IPS-20b (cell line): Measurements from ENCODE around the gene IQCE.

ENCODE experiments used
- H3K27ac ChIP-seq: one replicate; pipeline ENCODE4 v1.5.1; 2013; ENCODE audit warnings: low read length
- H3K27me3 ChIP-seq: 2 replicates; pipeline ENCODE4 v1.6.1; 2013; ENCODE audit warnings: mild to moderate bottlenecking, low read length, inconsistent platforms; ENCODE audit not compliant: insufficient read depth
- H3K36me3 ChIP-seq: 2 replicates; pipeline ENCODE4 v1.6.1; 2013; ENCODE audit warnings: low read depth, mild to moderate bottlenecking, inconsistent platforms, low read length, moderate library complexity; ENCODE audit not compliant: insufficient read depth
- H3K4me1 ChIP-seq: 2 replicates; pipeline ENCODE4 v1.6.1; 2013; ENCODE audit warnings: mild to moderate bottlenecking, control low read depth, inconsistent platforms, low read length, moderate library complexity; ENCODE audit not compliant: insufficient read depth
- H3K4me3 ChIP-seq: 2 replicates; pipeline ENCODE4 v1.5.1; 2013; ENCODE audit warnings: mild to moderate bottlenecking, low read length, inconsistent platforms
- H3K9ac ChIP-seq: 2 replicates; pipeline ENCODE4 v1.6.1; 2013; ENCODE audit warnings: low read depth, mild to moderate bottlenecking, inconsistent platforms, low read length, moderate library complexity
- H3K9me3 ChIP-seq: 2 replicates; pipeline ENCODE4 v1.6.1; 2013; ENCODE audit warnings: mild to moderate bottlenecking, low read depth, low read length, inconsistent platforms; ENCODE audit not compliant: insufficient read depth

Gene IQCE

DNA sequence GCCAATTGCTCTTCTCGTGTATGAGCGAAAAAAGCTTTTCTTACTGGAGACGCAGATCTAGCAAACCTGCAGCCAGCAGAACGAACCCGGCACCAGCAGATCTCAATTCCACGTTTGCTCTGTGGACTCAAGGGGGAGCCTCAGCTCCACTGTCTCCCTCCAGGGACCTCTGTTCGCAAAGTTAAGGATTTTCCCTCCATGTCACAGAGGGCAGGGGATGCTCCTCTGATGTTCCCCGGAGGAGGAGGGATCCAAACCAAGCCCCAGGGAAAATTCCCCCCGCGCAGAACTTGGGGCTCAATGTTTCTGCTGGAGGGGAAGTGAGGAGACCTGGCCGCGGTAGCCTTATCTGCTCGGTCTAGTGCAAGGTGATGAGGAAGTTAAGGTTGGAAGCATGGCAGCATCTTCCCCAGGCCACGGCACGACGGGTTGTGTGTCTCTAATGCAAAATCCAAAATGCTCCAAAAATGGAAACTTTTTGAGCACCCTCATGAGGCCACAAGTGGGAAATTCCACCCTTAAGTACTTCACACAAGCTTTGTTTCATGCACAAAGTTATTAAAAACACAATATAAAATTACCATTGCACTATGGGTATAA is 9.0 kb downstream of the IQCE start:
- no peaks in the 10 kb centered on the region for H3K36me3 ChIP-seq
- H3K4me3 ChIP-seq = no peak overlapping the region
- H3K27me3 ChIP-seq = no peaks in the 10 kb centered on the region
- H3K9me3 ChIP-seq = no peaks in the 10 kb centered on the region
- no peak overlapping the region for H3K9ac ChIP-seq
- H3K27ac ChIP-seq = no peak overlapping the region
- H3K4me1 ChIP-seq = no peaks in the 10 kb centered on the region

DNA sequence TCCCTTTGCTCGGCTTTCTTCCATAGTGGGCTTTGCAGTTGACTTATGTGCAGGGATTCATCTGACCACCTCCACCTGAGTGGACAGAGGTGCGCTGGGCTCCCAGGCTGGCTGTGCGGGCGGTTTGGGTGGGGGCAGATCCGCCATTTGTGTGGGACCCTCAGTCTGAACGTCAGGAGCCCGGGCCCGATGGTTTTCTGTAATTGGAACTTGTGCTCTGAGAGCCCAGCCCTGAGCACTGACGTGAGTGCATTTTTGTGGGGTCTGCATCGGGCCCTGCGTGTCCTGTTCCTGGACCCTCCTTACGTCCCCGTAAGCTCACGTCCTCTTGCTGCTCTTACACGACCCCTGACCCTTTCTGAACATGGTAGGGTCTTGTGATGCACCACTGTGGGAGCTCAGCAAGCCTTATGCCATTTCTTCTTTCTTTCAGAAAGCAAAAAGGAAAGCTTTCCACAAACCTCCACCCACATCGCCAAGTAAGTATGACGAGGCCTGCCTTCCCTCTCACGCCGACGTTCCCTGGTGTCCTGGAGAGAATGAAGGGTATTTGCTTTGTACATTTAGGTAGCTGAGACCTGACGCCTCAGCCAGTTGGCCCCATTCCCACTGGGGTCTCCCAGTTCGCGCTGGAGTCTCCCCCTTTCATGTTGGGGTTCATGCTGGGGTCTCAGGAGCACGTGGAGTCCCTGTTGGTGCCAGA is 9.9 kb downstream of the IQCE start:
- Histone ChIP-seq H3K27ac (no peak overlapping the region), H3K9me3 (no peaks in the 10 kb centered on the region), H3K4me1 (no peaks in the 10 kb centered on the region), H3K36me3 (no peaks in the 10 kb centered on the region), H3K4me3 (no peak overlapping the region), H3K27me3 (no peaks in the 10 kb centered on the region), H3K9ac (no peak overlapping the region)

DNA sequence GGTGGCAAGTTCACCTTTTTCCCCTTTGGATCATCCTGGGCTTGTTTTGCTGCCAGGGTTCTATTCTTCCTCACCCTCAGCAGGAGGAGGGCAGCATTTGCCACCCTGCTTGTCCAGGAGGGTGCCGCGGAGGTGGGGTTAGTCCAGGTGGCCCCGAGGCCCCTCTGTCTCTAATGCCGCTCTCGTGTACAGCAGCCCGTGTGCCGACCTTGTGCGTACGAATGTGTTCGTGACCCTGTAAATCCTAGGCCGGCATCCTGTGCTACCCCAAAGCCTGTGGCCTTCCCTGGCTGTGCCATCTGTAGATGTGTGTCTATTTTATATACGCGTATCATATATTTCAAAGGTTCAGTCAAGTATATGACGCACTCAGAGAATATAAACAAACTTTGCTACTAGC is 10.6 kb downstream of the IQCE start:
- Histone ChIP-seq H3K4me3 (no peak overlapping the region), H3K36me3 (no peaks in the 10 kb centered on the region), H3K4me1 (no peaks in the 10 kb centered on the region), H3K9me3 (no peaks in the 10 kb centered on the region), H3K9ac (no peak overlapping the region), H3K27me3 (no peaks in the 10 kb centered on the region), H3K27ac (no peak overlapping the region)

DNA sequence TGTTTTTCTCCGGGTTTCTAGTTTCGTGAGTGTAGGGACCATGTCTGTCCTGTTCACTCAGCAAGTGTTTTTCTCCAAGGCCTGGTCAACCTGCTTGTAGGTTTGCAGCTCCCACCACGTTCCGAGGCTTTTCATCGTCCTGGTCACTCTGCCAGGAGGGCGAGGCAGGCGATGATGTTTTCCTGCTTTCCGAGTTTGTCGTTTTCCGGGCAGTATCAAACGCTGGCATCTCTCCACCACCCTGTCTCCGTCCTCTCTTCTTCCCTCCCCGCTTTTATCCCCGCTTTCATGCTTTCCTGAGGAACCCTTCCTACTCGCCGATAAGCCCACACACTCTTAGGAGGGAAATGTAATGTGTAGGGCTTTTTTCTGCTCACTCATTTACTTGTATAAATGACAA is 11.2 kb downstream of the IQCE start:
- no peak overlapping the region for H3K27ac ChIP-seq
- H3K4me3 ChIP-seq = no peak overlapping the region
- no peaks in the 10 kb centered on the region for H3K4me1 ChIP-seq
- no peaks in the 10 kb centered on the region for H3K27me3 ChIP-seq
- H3K9ac ChIP-seq = no peak overlapping the region
- no peaks in the 10 kb centered on the region for H3K9me3 ChIP-seq
- H3K36me3 ChIP-seq = no peaks in the 10 kb centered on the region

DNA sequence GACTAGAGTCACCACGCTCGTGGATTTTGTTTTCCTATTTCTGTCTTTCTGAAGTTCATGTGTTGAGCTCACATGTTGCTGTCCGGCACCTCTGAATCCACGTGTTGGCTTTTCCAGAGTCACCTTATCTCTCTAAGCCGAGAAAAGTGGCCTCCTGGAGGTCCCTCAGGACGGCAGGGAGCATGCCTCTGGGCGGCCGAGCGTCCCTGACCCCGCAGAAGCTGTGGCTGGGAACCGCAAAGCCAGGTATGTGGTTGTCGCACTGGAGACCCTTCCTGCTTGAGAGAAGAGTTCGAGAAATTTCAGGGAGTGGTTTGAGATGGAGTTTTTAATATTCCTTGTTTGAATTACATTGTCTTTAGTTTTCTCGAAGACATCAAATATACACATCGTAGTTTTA is 12.6 kb downstream of the IQCE start:
- Histone ChIP-seq H3K36me3 (no peaks in the 10 kb centered on the region), H3K27ac (no peak overlapping the region), H3K9ac (no peak overlapping the region), H3K4me3 (no peak overlapping the region), H3K9me3 (no peaks in the 10 kb centered on the region), H3K27me3 (no peaks in the 10 kb centered on the region), H3K4me1 (no peaks in the 10 kb centered on the region)

DNA sequence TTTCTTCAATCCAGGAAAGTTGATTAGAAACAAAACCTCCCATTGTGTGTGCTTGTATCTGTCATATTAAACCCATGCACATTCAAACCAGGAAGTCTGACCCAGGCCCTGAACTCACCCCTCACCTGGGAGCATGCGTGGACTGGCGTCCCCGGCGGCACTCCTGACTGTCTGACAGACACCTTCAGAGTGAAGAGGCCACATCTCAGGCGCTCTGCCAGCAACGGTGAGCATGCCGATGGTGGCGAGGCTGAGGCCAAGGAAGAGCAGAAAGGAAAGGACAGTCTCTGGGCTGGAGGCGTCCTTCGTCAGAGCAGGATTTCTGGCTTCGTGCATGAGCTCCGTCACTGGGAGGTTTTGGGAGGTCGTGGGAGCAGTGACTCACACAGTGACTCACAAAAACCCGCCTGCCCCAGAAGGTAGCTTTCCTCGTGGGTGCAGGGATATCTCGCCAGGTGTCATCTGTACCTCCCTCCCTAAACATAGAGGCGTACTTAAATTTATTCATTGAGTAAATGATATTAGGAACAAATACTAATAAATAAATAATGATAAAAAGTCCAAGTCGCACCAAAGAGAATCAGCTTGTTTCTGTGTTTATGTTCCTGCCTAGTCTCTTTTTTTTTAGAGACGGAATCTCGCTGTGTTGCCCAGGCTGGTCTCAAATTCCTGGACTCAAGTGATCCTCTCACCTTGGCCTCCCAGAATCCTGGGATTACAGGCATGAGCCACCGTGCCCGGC is 13.5 kb downstream of the IQCE start:
- H3K4me3 ChIP-seq = no peak overlapping the region
- H3K36me3 ChIP-seq = no peaks in the 10 kb centered on the region
- H3K9me3 ChIP-seq = no peaks in the 10 kb centered on the region
- H3K27ac ChIP-seq = no peak overlapping the region
- H3K4me1 ChIP-seq = no peaks in the 10 kb centered on the region
- H3K27me3 ChIP-seq = no peaks in the 10 kb centered on the region
- H3K9ac ChIP-seq = no peak overlapping the region

DNA sequence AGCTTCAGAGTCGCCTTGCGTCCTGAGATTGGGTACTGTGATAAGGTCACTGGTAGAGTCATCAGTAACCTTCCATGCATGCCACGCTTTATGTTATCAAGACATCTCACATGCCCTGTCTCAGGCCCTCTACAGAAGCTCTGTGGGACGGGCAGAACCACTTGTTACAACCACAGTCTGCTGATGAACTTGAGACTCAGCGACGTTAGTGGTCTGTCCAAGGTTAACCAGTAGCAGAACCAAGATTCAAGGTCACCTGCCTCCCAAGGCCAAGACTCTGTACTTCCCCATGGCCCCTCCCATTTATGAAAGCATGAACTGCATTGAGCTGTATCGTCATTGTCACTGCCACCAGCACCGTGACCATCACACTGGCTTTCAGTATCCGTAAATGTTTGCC is 15.0 kb downstream of the IQCE start:
- no peaks in the 10 kb centered on the region for H3K27me3 ChIP-seq
- H3K9me3 ChIP-seq = no peaks in the 10 kb centered on the region
- H3K4me3 ChIP-seq = no peak overlapping the region
- no peak overlapping the region for H3K27ac ChIP-seq
- H3K9ac ChIP-seq = no peak overlapping the region
- H3K36me3 ChIP-seq = no peaks in the 10 kb centered on the region
- no peaks in the 10 kb centered on the region for H3K4me1 ChIP-seq

DNA sequence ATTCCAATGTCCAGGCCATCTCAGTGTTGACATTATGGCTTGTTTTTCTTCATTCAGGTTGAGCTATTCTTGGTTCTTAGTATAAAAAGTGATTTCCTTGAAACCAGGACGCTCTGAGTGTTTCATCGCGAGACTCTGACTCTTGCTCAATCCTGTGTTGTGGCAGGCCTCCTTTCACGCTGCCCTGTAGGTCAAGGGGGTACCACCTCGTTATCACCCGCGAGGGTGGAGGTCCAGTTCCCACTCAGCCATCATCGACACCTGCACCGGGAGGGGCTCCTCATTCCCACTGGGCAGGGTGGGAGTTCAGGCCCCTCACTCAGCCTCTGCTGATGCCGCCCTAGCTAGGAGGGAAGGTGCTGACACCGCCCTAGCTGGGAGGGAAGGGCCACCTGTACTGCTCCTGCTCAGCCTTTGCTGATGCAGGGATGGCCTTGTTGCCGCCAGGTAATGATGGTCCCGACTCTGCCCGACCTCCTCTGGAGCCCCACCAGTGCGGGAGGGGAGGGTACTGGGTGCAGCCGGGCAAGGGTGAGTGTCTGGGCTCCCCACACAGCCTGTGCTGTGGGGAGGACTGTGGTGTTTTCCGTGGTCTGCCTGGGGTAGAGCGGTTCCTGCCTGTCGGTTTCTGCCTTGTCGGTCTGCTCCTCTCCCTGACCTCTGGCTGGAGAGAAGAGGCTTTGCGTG is 16.4 kb downstream of the IQCE start:
- H3K27ac ChIP-seq = no peak overlapping the region
- H3K9ac ChIP-seq = no peak overlapping the region
- no peaks in the 10 kb centered on the region for H3K4me1 ChIP-seq
- no peaks in the 10 kb centered on the region for H3K9me3 ChIP-seq
- H3K27me3 ChIP-seq = no peaks in the 10 kb centered on the region
- H3K4me3 ChIP-seq = no peak overlapping the region
- H3K36me3 ChIP-seq = no peaks in the 10 kb centered on the region

DNA sequence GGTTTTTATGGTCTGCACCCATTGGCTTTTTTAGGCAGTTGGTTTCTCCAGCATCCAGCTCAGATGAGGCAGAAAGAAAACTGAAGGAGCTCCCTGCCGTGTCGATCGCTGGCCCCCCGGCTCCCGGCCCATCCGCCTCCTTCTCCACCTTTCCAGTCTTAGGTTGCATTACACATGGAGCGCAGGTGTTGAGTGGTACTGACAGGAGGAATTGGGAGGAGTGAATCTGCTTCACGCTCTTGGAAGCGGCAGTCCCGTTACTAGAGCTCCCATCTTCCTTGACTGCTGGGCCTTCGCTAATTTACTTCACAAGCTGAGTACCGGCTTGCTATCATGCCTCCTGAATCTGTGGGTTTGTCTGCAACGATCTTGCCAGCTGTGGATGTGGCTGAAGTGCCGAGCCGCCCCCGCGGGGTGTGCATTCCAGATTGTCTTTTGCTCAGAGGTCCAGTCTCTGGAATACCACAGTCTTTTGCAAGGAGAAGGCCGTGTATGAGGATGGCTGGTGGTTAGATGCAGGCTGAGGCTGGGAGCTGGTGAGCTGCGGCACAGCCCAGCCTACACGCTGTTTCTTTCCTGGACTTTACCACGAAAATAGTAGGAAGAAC is 17.1 kb downstream of the IQCE start:
- no peaks in the 10 kb centered on the region for H3K9me3 ChIP-seq
- H3K4me1 ChIP-seq = no peaks in the 10 kb centered on the region
- no peaks in the 10 kb centered on the region for H3K36me3 ChIP-seq
- no peak overlapping the region for H3K9ac ChIP-seq
- H3K27me3 ChIP-seq = no peaks in the 10 kb centered on the region
- H3K4me3 ChIP-seq = no peak overlapping the region
- H3K27ac ChIP-seq = no peak overlapping the region

DNA sequence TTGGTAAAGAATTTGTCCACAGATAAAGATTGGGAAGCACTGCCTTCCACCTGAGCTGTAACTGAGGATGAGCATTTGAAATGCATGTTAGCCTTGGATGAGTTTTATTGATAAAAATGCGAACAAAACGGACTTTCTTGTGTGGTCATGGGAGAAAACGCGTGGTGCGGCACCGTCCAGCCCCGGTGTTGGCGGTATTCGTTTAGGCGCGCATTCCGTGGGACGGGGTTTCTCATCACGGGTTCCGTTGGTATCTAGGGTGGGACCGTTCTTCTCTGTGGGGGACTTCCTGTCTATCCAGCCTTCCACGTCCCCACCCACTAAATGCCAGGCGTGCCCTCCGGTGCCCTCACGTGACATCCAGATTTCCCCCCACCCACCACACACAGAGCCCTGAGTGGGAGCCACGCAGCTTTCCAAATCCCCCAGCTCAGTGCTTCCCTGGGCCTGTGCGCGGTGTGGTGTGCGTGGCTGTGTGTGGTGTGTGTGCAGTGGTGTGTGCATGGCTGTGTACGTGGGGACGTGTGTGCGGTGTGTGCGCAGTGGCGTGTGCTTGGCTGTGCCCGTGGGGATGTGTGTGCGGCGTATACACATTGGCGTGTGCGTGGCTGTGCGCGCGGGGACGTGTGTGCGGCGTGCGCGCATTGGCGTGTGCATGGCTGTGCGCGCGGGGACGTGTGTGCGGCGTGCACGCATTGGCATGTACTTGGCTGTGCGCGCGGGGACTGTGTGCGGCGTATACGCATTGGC is 18.1 kb downstream of the IQCE start:
- H3K4me1 ChIP-seq = no peaks in the 10 kb centered on the region
- no peak overlapping the region for H3K4me3 ChIP-seq
- H3K9me3 ChIP-seq = no peaks in the 10 kb centered on the region
- H3K36me3 ChIP-seq = no peaks in the 10 kb centered on the region
- no peak overlapping the region for H3K9ac ChIP-seq
- no peaks in the 10 kb centered on the region for H3K27me3 ChIP-seq
- no peak overlapping the region for H3K27ac ChIP-seq
